SU-DHL-6 (cell line): ENCODE data around the gene MBNL1.

ENCODE experiments used
- EZH2phosphoT487 ChIP-seq: fragments of 200-600 bp; sonication (generic), shearing (Covaris generic); conservative IDR thresholded peaks from 2 replicates; pipeline ENCODE4 v1.6.1; 2018; ENCODE audit warnings: mild to moderate bottlenecking, antibody characterized with exemption, low read length, moderate library complexity, mixed read lengths
- TF ChIP-seq, protein P1 (sequence below): fragments of 200-600 bp; sonication (generic); IDR thresholded peaks from one replicate; pipeline ENCODE4 v1.5.1; 2017; ENCODE audit warnings: antibody characterized with exemption, mild to moderate bottlenecking, low read length, moderate library complexity; ENCODE audit not compliant: insufficient read depth, poor library complexity, severe bottlenecking

DNA sequence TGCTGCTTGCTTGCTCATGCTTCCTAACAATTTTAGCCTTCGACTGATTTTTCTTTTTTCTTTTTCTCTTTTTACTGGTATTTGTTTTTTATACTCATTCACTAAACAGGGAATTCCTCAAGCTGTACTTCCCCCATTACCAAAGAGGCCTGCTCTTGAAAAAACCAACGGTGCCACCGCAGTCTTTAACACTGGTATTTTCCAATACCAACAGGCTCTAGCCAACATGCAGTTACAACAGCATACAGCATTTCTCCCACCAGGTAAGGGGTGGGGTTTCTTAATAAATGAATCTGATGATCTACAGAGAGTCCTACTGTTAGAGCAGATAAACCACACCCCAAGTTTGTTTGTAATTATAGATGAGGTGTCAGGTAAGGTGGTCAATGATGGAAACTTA is 178.8 kb downstream of the MBNL1 start:
- TF ChIP-seq, protein P1, sequence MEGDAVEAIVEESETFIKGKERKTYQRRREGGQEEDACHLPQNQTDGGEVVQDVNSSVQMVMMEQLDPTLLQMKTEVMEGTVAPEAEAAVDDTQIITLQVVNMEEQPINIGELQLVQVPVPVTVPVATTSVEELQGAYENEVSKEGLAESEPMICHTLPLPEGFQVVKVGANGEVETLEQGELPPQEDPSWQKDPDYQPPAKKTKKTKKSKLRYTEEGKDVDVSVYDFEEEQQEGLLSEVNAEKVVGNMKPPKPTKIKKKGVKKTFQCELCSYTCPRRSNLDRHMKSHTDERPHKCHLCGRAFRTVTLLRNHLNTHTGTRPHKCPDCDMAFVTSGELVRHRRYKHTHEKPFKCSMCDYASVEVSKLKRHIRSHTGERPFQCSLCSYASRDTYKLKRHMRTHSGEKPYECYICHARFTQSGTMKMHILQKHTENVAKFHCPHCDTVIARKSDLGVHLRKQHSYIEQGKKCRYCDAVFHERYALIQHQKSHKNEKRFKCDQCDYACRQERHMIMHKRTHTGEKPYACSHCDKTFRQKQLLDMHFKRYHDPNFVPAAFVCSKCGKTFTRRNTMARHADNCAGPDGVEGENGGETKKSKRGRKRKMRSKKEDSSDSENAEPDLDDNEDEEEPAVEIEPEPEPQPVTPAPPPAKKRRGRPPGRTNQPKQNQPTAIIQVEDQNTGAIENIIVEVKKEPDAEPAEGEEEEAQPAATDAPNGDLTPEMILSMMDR = no peak
- TF ChIP-seq EZH2phosphoT487 = no peak
